ENCODE results near the gene PLA2G2F. TPM values are rescaled to one million over a fixed set of nuclear protein-coding genes. Genes with fewer than 3 reads are reported as not detected.

PLA2G2F gene
- total and polyA plus RNA-seq, 3 donors from 2014 or later: not detected

GRCh38 chr1:20110679-20111078, 28.4 kb upstream of the PLA2G2F start:
- Histone ChIP-seq H3K27ac (no peak overlapping the region), H3K36me3 (ENCODE audit: low read depth, missing control alignments) (no peaks in the 10 kb centered on the region), H3K27me3 (no peaks in the 10 kb centered on the region), H3K4me3 (no peak overlapping the region), H3K4me1 (peaks cover 15% of the 10 kb centered on the region), H3K9me3 (no peaks in the 10 kb centered on the region)
- intact Hi-C loops (cut with DNase I; ENCODE audit: low total_unique reads): no loop called here
- 81 to 86% methylated on average over 12 of the region's 12 CpGs for WGBS, 2 donors
- no peak for DNase-seq
- no peak for TF ChIP-seq CTCF (IDR thresholded peaks at IDR 0.05)
- no peak for TF ChIP-seq POLR2A (IDR thresholded peaks at IDR 0.05)

GRCh38 chr1:20111452-20111851, 27.7 kb upstream of the PLA2G2F start:
- no peak overlapping the region for H3K4me3 ChIP-seq
- peaks cover 15% of the 10 kb centered on the region for H3K4me1 ChIP-seq
- H3K27ac ChIP-seq: no peak overlapping the region
- H3K36me3 ChIP-seq (ENCODE audit: low read depth, missing control alignments): no peaks in the 10 kb centered on the region
- WGBS, 2 donors: 98 to 99% methylated on average over 5 of the region's 5 CpGs
- no peaks in the 10 kb centered on the region for H3K27me3 ChIP-seq
- no peak for TF ChIP-seq CTCF (IDR thresholded peaks at IDR 0.05)
- no peak for TF ChIP-seq POLR2A (IDR thresholded peaks at IDR 0.05)
- DNase-seq: no peak
- H3K9me3 ChIP-seq: no peaks in the 10 kb centered on the region
- intact Hi-C loops (cut with DNase I; ENCODE audit: low total_unique reads): no loop called here

- H3K9me3 ChIP-seq: no peaks in the 10 kb centered on the region
- no peak overlapping the region for H3K4me3 ChIP-seq
- H3K27me3 ChIP-seq: no peaks in the 10 kb centered on the region
- no peaks in the 10 kb centered on the region for H3K36me3 ChIP-seq (ENCODE audit: low read depth, missing control alignments)
- H3K27ac ChIP-seq: no peak overlapping the region
- no peak for DNase-seq
- peaks cover 15% of the 10 kb centered on the region for H3K4me1 ChIP-seq
- TF ChIP-seq POLR2A (IDR thresholded peaks at IDR 0.05) (no peak), CTCF (IDR thresholded peaks at IDR 0.05) (no peak)
- intact Hi-C loops (cut with DNase I; ENCODE audit: low total_unique reads): no loop called here
- 90 to 92% methylated on average over 3 of the region's 3 CpGs for WGBS, 2 donors
These were observed 26.7 kb upstream of the PLA2G2F start for GRCh38 chr1:20112279-20113000.

- intact Hi-C loops (cut with DNase I; ENCODE audit: low total_unique reads): no loop called here
- Histone ChIP-seq H3K27ac (no peak overlapping the region), H3K4me3 (no peak overlapping the region), H3K27me3 (no peaks in the 10 kb centered on the region), H3K4me1 (peaks cover under 1% of the 10 kb centered on the region), H3K36me3 (ENCODE audit: low read depth, missing control alignments) (no peaks in the 10 kb centered on the region), H3K9me3 (no peaks in the 10 kb centered on the region)
- DNase-seq: no peak
- WGBS, 2 donors: 85 to 86% methylated on average over 15 of the region's 15 CpGs
- TF ChIP-seq POLR2A (IDR thresholded peaks at IDR 0.05) (no peak), CTCF (IDR thresholded peaks at IDR 0.05) (no peak)
These were observed 25.0 kb upstream of the PLA2G2F start for GRCh38 chr1:20114021-20114648.

Data from testis (tissue), 3 donors.